ENCODE results near the gene TEAD2.

The TEAD2 gene

DNA sequence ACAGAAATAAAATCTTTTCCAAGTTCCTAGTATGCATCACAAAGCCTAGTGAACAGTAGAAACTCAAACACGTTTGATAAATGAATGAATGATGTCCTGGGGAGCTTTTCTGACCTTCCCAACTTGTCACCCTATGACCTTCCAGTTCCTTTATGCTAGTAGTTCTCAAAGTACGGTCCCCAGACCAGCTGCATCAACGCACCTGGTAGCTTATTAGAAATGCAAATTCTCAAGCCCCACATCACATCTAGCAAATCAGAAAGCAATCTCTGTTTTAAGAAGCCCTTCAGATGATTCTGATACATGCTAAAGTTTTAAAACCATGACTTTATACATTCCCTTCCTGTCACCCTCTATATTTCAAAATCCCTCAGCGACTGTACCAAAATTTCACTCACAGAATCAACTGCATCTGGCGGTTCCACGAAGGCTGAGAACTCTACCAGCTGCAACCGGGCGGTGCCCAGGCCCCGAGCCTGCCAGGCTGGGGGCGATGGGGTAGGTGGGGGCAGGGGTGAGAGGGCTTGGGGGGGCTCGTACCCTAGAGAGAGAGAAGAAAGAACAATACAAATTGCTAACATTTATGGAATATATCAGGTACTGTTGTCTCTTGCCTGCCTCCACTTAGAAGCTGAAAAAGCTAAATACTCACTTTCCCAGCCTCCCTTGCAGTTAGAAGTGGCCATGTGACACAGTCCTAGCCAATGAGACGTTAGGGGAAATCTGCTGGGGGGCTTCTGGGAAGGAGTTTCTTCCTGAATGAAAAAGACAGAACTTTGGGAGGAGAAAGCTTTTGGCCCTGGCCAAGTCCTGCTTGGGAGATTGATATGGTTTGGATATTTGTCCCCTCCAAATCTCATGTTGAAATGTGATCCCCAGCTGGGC is 13.7 kb downstream of the TEAD2 start:
- DNase-seq (ENCODE audit: low spot score) (no peak), FAIRE-seq (no peak)

DNA sequence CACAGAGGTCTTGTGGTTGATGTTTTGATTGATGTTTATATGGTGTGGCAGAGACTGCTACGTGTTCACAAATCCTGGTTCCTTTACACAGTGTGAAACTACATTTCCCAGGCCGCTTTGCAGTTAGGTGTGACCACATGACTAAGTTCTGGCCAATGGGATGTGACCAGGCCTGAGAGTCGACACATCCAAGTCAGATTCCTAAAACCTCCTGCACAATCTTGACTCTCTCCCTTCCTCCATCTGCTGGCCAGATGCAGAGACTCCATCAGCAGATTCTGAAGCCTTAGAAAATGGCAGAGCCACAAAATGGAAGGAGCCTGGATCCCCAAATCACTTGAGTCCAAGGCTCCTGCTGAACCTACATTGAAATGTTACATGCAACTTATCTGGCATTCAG is 14.4 kb downstream of the TEAD2 start:
- FAIRE-seq: no peak
- DNase-seq (ENCODE audit: low spot score): peak; percentile 60

DNA sequence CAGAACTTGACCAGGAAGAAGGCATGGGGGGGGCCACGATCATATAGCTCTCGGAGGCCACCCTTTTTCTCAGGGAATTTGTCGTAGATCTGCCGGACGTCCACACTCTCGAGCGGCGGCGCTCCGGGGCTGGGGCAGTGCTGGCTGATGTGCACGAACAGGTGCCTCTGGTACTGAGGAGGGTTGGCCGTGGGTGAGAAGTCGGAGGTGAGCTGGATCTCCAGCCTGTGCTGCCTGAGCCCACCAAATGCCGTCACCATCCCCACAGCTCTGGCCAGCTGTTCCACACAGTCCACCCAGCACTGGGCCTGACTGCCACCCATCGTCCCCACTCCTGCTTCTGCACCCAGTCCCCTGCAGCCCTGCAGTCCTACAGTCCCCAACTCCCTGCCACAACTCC is 15.0 kb downstream of the TEAD2 start:
- no peak for FAIRE-seq

DNA sequence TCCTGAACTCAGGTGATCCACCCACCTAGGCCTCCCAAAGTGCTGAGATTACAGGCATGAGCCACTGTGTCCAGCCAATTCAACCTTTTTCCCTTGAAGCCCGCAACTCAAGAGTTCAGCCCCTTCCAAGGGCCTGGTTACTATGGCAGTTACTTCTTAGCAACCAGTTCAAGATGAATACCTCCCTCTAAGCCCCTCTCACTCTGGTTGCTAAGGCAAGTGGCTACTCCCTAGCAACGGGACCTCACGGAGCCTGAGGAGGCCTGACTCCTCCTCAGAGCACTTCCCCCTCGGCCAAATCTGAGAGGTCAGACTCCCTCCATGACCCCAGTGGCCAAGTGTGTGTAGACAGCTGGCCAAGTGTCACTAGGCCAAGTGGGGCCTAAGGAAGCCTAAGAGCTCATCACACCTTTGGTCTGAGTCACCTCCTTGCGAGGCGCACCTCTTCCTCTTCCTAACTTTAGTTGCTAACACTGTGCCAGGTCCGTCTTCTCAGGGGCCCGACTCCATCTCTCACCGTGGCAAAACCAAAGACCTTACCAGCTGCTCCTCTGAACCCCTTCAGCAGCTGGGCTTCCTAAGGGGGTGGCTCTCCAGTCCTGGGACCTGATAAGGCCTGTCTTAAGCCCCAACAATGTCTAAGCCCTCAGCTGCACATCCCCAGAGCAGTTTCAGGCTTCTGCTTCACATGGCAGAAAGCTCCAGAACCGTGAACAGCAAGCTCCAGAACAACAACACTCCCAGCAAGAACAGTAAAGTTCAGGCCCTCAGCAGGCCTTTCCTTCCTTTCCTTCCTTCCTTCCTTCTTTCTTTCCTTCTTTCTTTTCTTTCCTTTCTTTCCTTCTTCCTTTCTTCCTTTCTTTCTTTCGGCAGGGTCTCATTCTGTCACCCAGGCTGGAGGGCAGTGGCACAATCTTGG is 17.5 kb downstream of the TEAD2 start:
- DNase-seq (ENCODE audit: low spot score) (no peak), FAIRE-seq (no peak)

More for the DNA sequence above, 15.0 kb downstream of the TEAD2 start:
- no peak for DNase-seq (ENCODE audit: low spot score)

DNA sequence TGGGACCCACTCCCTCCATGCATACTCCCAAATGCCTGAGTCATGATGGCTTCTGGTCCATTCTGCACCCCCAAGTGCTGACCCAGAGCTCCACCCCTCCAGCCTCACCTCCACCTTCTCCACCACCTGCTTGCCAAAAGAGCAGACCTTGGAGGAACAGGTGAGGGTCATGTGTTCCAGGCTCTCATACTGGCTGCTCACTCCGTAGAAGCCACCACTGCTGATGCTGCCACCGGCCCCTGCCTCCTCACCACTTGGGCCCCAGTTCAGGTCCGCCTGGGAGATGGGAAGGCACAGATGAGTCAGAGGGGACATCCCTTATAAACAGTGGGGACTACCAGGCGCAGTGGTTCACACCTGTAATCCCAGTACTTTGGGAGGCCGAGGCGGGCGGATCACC is 19.1 kb downstream of the TEAD2 start:
- no peak for FAIRE-seq

DNA sequence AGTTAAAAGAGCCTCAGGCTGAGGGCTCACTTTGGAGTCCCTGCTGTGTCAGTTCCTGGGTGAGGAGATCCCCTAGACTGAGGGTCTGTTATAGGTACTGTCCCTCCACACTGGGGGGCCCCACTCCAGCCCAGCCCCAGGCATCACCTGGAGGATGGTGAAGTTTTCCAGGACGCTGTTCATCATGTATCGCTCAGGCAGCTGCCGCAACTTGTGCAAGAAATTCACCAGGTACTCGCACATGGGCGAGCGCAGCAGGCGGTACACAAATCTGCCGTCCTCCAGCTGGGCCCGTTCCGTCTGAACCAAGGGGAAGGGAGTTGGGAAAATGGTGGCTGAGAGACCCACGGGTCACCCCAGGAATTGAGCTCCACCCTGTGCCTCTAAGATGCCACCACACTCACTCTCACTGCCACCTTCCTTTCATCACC is 19.9 kb downstream of the TEAD2 start:
- no peak for FAIRE-seq
- DNase-seq (ENCODE audit: low spot score): no peak

More for the DNA sequence above, 19.1 kb downstream of the TEAD2 start:
- no peak for DNase-seq (ENCODE audit: low spot score)

DNA sequence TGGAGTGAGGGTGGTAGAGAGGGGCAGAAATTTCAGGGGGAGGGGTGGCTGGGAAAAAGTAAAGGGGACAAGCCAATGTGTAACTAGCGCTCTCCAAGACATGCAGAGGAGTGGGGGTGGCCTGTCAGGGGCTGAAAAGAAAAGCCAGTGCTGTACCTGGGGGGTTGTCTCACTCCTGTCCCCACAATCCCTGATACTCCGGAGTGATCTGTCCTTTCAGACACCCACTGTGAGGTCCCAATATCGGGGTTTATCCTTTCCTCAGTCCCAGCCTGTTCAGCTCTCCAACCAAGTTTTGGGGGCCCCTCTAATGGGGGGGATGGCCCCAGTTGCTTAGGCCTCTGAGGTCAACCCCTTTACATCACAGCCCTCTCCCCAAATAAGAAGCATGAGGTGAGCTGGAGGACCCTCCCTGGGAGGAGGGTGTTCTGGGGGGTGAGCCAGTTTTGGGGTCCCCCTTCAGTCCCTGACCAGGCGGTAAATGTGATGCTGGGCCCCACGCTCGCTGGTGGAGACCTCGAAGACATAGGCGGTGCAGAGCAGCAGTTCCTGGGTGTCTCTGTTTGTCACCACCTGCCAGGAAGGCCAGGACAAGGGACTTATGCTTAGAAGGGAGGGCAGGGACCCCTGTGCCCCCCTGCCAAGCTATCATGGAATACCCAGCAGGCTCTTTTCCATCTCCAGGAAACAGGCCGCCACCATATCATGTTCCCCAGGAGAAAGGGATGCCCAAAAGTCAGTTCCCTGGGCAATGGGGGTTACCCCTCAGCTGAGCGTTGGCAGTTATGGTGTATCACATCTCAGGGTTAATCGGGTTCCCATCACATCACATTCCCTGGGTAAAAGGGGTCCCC is 21.1 kb downstream of the TEAD2 start:
- no peak for DNase-seq (ENCODE audit: low spot score)
- FAIRE-seq: no peak

DNA sequence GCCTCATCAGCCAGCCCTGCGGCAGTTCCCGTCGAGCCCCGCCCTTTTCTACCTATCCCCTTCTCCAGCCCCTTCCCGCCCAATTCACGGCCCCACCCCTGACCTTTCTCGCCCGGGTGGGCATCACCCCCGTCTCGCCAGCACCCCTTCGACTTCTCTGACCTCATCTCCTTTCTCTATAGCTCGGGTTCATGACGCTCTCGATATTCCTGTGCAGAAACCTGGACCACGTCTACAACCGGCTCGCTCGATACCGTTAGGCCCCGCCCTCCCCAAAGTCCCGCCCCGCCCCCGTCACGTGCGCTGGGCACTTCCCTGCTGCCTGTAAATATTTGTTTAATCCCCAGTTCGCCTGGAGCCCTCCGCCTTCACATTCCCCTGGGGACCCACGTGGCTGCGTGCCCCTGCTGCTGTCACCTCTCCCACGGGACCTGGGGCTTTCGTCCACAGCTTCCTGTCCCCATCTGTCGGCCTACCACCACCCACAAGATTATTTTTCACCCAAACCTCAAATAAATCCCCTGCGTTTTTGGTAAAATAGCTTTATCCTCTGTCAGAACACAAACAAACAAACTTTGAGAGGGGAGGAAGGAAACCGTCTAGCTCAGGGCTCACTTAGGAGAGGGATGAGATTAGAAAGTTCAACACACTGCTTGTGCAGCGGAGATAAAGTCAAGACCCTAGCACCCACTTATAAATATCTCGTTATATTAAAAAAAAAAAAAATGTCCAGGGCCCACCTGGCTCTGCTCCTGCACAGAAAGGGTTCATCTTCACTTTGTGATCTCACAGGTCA is 21.9 kb downstream of the TEAD2 start:
- DNase-seq (ENCODE audit: low spot score) (no peak), FAIRE-seq (no peak)

DNA sequence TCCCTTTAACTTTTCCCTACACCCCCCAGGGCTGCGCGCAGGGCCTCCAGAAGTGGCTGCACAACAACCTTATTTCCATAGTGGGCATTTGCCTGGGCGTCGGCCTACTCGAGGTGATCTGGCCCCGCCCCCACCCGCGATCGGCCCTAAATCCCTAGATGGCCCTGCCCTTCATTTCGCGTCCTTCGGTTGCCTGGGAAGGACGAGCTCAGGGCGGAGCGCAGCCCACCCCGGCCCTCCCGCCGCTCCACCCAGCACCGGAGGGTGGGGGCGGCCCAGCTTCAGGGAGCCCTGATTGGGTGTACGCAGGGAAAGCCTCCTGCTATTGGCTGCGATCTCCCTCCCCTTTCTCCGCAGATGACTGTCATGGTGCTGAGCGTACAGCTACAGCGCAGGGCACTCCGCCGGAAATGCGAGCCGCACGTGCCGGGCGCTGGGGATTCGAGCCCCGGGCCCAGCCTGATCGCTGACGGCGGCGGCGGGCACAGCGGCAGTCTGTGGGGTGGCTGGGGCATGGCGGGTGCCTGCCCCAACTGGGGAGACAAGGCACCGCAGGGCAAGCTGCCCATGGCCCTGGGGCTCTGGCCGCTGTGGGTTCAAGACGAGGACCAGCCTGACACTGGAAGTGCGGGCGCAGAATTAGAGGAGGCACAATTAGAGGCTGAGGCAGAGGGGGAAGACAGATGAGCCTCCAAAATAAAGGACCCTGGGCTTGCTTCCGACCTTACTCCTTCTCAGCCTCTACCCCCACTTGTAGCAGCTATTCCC is 22.7 kb downstream of the TEAD2 start:
- FAIRE-seq (no peak), DNase-seq (ENCODE audit: low spot score) (no peak)

DNA sequence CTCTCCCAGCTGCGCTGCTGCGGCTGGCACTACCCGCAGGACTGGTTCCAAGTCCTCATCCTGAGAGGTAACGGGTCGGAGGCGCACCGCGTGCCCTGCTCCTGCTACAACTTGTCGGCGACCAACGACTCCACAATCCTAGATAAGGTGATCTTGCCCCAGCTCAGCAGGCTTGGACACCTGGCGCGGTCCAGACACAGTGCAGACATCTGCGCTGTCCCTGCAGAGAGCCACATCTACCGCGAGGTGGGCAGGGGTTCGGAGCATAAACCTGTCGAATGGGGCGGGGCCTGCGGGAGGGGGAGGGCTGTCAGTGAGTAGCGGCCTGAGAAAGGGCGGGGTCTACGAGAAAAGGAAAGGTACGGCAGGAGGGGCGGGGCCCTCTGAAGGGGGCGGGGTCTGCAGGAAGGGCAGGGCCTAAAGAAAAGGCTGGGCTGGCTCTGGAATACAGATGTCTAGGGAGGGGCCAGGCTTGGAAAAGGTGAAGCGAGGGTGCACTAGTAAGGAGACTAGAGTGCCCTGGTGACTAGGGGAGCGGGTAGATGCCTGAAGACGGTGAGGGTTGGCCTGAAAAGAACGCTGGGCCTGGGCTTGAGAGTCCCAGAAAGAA is 23.4 kb downstream of the TEAD2 start:
- peak; percentile 33 for DNase-seq (ENCODE audit: low spot score)
- no peak for FAIRE-seq

DNA sequence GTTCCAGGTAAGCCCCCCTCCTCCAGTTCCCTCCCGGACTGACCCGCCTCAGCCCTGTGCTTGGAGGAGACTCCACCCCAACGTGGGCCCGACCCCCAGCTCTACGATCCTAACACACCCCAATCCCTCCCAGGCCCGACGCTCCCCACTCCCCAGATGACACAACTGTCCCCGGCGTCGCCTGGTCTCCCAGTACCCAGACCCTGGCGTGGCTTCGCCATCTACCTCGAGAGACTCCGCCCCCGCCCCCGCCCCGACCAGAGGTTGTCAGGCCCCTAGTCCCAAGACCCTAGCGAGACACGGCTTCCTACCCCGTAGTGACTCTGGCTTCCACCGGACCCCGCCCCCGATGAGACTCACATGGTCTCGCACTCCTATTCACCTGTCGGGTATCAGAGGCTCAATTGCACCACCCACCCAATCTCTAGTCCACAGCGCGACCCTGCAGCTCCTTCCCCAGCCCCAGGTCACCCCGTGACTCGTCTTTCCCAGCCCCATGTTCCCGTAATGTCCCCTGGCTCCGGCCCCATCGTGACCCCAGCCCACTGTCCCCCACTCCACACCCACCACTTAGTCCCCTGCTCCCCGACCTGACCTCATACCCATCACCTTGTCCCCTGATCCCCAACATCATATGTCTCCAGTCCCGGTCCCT is 24.1 kb downstream of the TEAD2 start:
- no peak for DNase-seq (ENCODE audit: low spot score)
- no peak for FAIRE-seq

DNA sequence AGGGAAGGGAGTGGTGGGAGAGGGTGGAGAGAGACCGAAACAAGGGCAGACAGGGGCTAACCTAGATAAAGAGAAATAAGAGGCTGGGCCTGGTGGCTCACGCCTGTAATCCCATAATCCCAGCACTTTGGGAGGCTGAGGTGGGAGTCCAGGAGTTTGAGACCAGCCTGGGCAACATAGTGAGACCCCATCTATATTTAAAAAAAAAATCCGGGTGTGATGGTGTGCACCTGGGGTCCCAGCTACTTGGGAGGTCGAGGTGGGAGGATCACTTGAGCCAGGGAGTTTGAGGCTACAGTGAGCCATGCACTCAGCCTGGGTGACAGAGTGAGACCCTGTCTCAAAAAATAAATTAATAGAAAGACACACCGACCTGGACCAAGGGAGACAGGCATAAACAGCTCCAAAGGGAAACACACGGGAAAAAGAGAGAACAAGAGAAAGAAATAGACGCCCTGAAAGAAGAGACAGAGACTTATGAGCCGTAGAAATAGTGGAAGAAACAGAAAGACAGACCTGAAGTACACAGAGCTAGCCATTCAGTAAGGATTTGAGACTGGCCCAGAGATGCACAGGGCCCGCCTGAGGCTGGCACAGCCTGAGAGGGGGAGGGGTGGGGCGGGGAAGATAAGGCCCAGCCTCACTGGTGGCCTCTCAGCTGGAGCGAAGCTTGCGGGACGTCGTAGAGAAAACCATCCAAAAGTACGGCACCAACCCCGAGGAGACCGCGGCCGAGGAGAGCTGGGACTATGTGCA is 24.8 kb downstream of the TEAD2 start:
- DNase-seq (ENCODE audit: low spot score) (no peak), FAIRE-seq (no peak)

DNA sequence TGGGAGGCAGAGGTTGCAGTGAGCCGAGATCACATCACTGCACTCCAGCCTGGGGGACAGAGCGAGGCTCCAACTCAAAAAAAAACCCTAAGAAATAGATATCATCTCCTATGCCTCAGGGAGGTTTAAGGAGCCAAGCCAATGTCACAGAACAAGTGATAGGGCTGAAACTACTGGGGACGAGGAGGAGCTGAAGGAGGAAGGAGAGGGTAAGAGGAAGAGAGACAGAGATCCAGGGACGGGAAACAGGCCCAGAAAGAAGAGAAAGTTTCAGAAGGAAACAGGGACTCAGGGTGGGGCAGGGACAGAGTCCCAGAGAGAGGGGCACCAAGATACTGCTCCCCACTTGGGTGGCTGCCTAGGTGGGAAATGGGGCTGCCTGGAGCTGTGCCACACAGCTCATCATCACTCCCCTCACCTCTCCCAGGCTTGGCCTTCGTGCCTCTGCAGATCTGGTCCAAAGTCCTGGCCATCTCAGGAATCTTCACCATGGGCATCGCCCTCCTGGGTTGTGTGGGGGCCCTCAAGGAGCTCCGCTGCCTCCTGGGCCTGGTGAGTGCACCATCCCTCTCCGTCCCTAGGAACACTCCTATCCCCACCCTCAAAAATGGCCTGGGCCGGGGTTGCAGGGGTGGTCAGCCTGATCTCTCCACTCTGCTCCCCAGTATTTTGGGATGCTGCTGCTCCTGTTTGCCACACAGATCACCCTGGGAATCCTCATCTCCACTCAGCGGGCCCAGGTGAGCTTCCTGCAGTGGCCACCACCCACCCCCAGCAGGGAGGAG is 25.5 kb downstream of the TEAD2 start:
- FAIRE-seq: no peak

DNA sequence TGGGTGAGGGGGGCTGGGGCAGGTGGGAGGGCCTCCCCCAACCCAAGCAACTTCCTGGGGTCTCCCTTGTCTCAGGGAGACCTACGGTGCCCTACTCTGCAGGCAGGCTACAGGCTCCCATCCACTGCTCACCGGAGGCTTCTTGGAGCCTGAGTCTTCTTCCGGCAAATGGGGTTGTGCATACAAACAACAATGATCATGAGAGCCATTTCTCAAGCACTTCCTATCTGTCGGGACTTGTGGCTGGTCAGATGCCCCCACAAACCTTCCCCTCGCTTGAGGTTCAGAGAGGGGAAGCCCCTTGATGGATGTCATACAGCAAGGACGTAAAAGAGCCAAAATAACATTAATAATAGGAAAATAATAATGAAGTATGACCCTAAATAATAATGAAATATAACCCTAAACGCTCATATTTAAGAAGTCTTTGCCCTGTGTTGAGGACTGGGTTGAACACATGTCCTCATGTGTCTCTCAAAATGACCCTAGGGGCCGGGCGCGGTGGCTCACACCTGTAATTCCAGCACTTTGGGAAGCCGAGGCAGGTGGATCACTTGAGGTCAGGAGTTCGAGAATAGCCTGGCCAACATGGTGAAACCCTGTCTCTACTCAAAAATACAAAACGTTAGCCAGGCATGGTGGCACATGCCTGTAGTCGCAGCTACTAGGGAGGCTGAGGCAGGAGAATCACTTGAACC is 26.3 kb downstream of the TEAD2 start:
- FAIRE-seq: no peak

More for the DNA sequence above, 25.5 kb downstream of the TEAD2 start:
- DNase-seq (ENCODE audit: low spot score): no peak

DNA sequence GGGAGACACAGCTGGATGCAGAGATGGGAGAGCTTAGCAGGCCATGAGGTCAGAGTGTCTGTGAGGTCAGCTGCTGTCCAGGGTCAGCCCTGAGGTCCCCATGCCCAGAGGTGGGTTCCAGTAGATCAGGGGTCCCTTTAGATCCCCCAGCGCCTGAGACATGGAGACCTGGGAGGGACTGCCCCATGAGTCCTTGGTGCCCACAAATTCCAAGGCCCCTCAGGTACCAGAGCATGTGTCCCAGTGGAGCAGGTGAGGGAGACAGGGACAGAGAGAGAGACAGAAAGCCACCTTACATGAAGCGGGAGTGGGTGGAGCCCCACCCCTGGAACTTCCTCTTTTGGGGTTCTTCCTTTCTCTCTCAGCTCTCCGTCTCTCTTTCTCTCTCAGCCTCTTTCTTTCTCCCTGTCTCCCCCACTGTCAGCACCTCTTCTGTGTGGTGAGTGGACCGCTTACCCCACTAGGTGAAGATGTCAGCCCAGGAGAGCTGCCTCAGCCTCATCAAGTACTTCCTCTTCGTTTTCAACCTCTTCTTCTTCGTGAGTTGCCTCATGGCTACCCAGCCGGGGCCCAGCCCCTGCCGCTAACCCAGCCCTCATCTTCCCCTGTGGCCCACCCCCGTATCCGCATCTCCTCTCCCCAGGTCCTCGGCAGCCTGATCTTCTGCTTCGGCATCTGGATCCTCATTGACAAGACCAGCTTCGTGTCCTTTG is 27.0 kb downstream of the TEAD2 start, which contains the start of gene CD37:
Gene CD37 (plus strand): TSS at position 336 of the 713 bp plus-strand sequence. CDS start 135 bp downstream, at position 471.
- FAIRE-seq (no peak), DNase-seq (ENCODE audit: low spot score) (no peak)

More for the DNA sequence above, 26.3 kb downstream of the TEAD2 start:
- DNase-seq (ENCODE audit: low spot score): no peak

DNA sequence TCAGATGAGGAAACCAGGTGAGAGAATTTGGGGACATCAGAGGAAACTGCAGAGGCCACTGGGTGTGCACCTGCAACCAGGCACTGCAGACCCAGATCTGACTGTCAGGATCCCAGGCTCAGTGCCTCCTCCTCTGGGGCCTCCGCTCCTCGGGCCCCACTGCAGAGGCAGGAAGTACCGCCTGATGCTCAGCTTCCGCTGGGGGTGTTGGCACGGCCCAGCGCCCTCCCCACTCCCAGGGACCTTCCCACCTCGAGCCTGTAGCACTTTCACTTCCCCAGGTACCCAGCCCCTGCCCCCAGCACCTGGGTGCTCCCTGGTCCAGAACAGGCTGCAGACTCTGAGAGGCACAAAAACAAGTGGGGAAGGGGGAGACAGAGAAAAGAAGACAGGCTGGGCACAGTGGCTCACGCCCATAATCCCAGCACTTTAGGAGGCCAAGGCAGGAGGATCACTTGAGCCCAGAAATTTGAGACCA is 28.4 kb downstream of the TEAD2 start:
- no peak for FAIRE-seq
- no peak for DNase-seq (ENCODE audit: low spot score)

All from urothelium cell line (cell line).